HG03469 (cell line): ENCODE data around the gene PSKH1.
"Not testable (repeated sequence)": the region's sequence is repeated elsewhere in the genome, so short reads cannot be mapped to it uniquely, and the experiment has no call there.

Experiments
- ATAC-seq: cut with Tn5 transposase; IDR thresholded peaks from one replicate; pipeline ENCODE4 v1.9.1; 2021; ENCODE audit warnings: mild to moderate bottlenecking, moderate library complexity, moderate number of reproducible peaks; ENCODE audit not compliant: unreplicated experiment

Gene PSKH1

GRCh38 chr16:67885976-67886375 is 7.1 kb upstream of the PSKH1 start:
- ATAC-seq: no peak

GRCh38 chr16:67886387-67886786 is 6.7 kb upstream of the PSKH1 start:
- no peak for ATAC-seq

GRCh38 chr16:67888331-67888730 is 4.7 kb upstream of the PSKH1 start:
- no peak for ATAC-seq

GRCh38 chr16:67892375-67892774 is 679 bp upstream of the PSKH1 start:
- ATAC-seq: no peak

- ATAC-seq: no peak
These were observed 817 bp downstream of the PSKH1 start for GRCh38 chr16:67893743-67894399.

GRCh38 chr16:67897231-67897630 is 4.2 kb downstream of the PSKH1 start:
- ATAC-seq: no peak

GRCh38 chr16:67901734-67902133 is 8.7 kb downstream of the PSKH1 start:
- no peak for ATAC-seq

GRCh38 chr16:67902831-67903230 is 9.8 kb downstream of the PSKH1 start:
- ATAC-seq: no peak

GRCh38 chr16:67907397-67908180 is 14.5 kb downstream of the PSKH1 start:
- ATAC-seq: no peak

GRCh38 chr16:67909056-67909742 is 16.1 kb downstream of the PSKH1 start:
- ATAC-seq: no peak

GRCh38 chr16:67910158-67910557 is 17.1 kb downstream of the PSKH1 start:
- ATAC-seq: no peak

GRCh38 chr16:67914758-67915495 is 21.9 kb downstream of the PSKH1 start:
- ATAC-seq: no peak

GRCh38 chr16:67915496-67915769 is 22.4 kb downstream of the PSKH1 start:
- not testable (repeated sequence) for ATAC-seq

GRCh38 chr16:67915831-67916723 is 23.0 kb downstream of the PSKH1 start:
- no peak for ATAC-seq

GRCh38 chr16:67917140-67917851 is 24.2 kb downstream of the PSKH1 start:
- ATAC-seq: no peak

- no peak for ATAC-seq
These were observed 24.8 kb downstream of the PSKH1 start for GRCh38 chr16:67917852-67918236.

- no peak for ATAC-seq
These were observed 26.7 kb downstream of the PSKH1 start for GRCh38 chr16:67919622-67920221.

- ATAC-seq: no peak
These were observed 29.2 kb downstream of the PSKH1 start for GRCh38 chr16:67922221-67922620.

- no peak for ATAC-seq
These were observed 29.7 kb downstream of the PSKH1 start for GRCh38 chr16:67922740-67923139.
